H1 (cell line): ENCODE measurements around the gene OR13J1. TPM values are rescaled to one million over a fixed set of nuclear protein-coding genes. Genes with fewer than 3 reads are reported as not detected.

Experiments
- BRCA1 ChIP-seq: IDR thresholded peaks from 2 replicates; pipeline ENCODE4 v1.6.1; 2012; ENCODE audit warnings: low read depth, low read length, improper control_type of control experiment
- CBX5 ChIP-seq: fragments of 300-800, 300-1000 bp; sonication (generic); IDR thresholded peaks from 2 replicates; pipeline ENCODE4 v1.7.1; 2016; ENCODE audit warnings: antibody characterized with exemption, low read length, low read depth
- CHD1 ChIP-seq: IDR thresholded peaks from 2 replicates; pipeline ENCODE4 v1.6.1; 2012; ENCODE audit warnings: low read depth, low read length, improper control_type of control experiment
- CHD7 ChIP-seq: fragments of 300-600 bp; sonication (generic); IDR thresholded peaks from 2 replicates; pipeline ENCODE4 v1.7.1; 2012; ENCODE audit warnings: low read length, moderate library complexity, mild to moderate bottlenecking, inconsistent platforms; ENCODE audit not compliant: insufficient replicate concordance
- HDAC2 ChIP-seq, 2 experiments: fragments of 300-600 bp in 1 of 2; sonication (generic) in 1 of 2; IDR thresholded peaks; 2 replicates each; pipeline ENCODE4 v1.6.1; 2011 to 2012; ENCODE audit warnings: low read depth in 2 of 2, low read length in 2 of 2, mild to moderate bottlenecking in 2 of 2, moderate library complexity in 2 of 2, borderline replicate concordance in 1 of 2, inconsistent platforms in 1 of 2
- JUN ChIP-seq: IDR thresholded peaks from 2 replicates; pipeline ENCODE4 v1.6.1; 2011; ENCODE audit warnings: low read depth, mild to moderate bottlenecking, improper control_type of control experiment, low read length
- KDM4A ChIP-seq: IDR thresholded peaks from one replicate; pipeline ENCODE4 v1.7.1; 2012; ENCODE audit warnings: low read depth, mild to moderate bottlenecking, moderate library complexity, low read length, inconsistent platforms; ENCODE audit not compliant: severe bottlenecking
- KDM5A ChIP-seq: fragments of 200-600 bp; IDR thresholded peaks from 2 replicates; pipeline ENCODE4 v1.7.1; 2012; ENCODE audit warnings: mild to moderate bottlenecking, low read length, inconsistent platforms, mixed read lengths
- NANOG ChIP-seq: IDR thresholded peaks from 2 replicates; pipeline ENCODE4 v1.6.1; 2011; ENCODE audit warnings: low read length, low read depth, mild to moderate bottlenecking, inconsistent platforms; ENCODE audit not compliant: insufficient read depth, poor library complexity, severe bottlenecking
- SIN3A ChIP-seq, 2 experiments: IDR thresholded peaks in 1 of 2; conservative IDR thresholded peaks in 1 of 2; 2 replicates each; pipeline ENCODE4 v1.6.1; 2011 to 2012; ENCODE audit warnings: low read length in 2 of 2, improper control_type of control experiment in 1 of 2, low read depth in 1 of 2, mild to moderate bottlenecking in 1 of 2
- SIRT6 ChIP-seq: IDR thresholded peaks from one replicate; pipeline ENCODE4 v1.7.1; 2012; ENCODE audit warnings: low read length, inconsistent platforms
- polyA plus RNA-seq, 7 experiments: library from polyadenylated mRNA; depleted of rRNA in 3 of 7; stranded (reverse) in 5 of 7; unstranded in 2 of 7; fragments of >200 nt in 5 of 7; fragments of 200-250 nt in 2 of 7; gene quantifications; 1 replicate in 5 of 7; 2 replicates in 1 of 7; 4 replicates in 1 of 7; pipeline versions ENCODE4 v1.2.1 to v1.2.3, GENCODE V29; 2011 to 2013; ENCODE audit warnings: missing spikeins in 2 of 7, mixed read lengths in 2 of 7
- total RNA-seq: library from RNA; stranded (reverse); fragmentation: NEBNext Ultra II Directional; extraction: Animal tissue kit (Norgen Biotek cat#: 25700); gene quantifications from 2 replicates; pipeline ENCODE4 v1.2.1, GENCODE V29; 2021

OR13J1 gene
- total and polyA plus RNA-seq, 2 of the 8 experiments (the other 6 are each of a cell fraction or from before 2014, with no cell fraction given): not detected

GRCh38 chr9:35856206-35856605, 14.0 kb downstream of the OR13J1 start (continued):
- no peak for TF ChIP-seq CHD7
- TF ChIP-seq BRCA1: no peak
- TF ChIP-seq HDAC2 (IDR thresholded peaks at IDR 0.05; ENCODE audit: borderline replicate concordance in 1 of 2, low read depth in 2 of 2, low read length in 2 of 2): no peak
- TF ChIP-seq SIRT6: no peak
- TF ChIP-seq KDM4A: no peak
- no peak for TF ChIP-seq CBX5
- no peak for TF ChIP-seq JUN
- no peak for TF ChIP-seq CHD1
- TF ChIP-seq NANOG: no peak
- no peak for TF ChIP-seq SIN3A (conservative IDR thresholded peaks at IDR 0.05 in 1 of 2, IDR thresholded peaks at IDR 0.05 in 1 of 2; ENCODE audit: low read depth in 1 of 2, low read length in 2 of 2)
- TF ChIP-seq KDM5A: no peak
